HFFc6 (cell line): ENCODE measurements around the gene EME2. TPM values are rescaled to one million over a fixed set of nuclear protein-coding genes. Genes with fewer than 3 reads are reported as not detected.

Experiments used
- DNase-seq: peaks from one replicate; pipeline ENCODE4 v3.0.0-alpha.2; 2018
- H3K27ac Mint-ChIP-seq: 2 replicates; pipeline ENCODE4 v1.8.0; 2020; ENCODE audit warnings: mild to moderate bottlenecking, mixed read lengths
- H3K27me3 Mint-ChIP-seq: 2 replicates; pipeline ENCODE4 v1.8.0; 2021; ENCODE audit warnings: mild to moderate bottlenecking, moderate library complexity, mixed read lengths; ENCODE audit not compliant: insufficient read depth
- H3K36me3 Mint-ChIP-seq: 2 replicates; pipeline ENCODE4 v1.8.0; 2021; ENCODE audit warnings: low read depth, mixed read lengths
- H3K4me1 Mint-ChIP-seq: 2 replicates; pipeline ENCODE4 v1.8.0; 2020; ENCODE audit warnings: low read depth, mixed read lengths
- H3K4me3 Mint-ChIP-seq: 2 replicates; pipeline ENCODE4 v1.8.0; 2020; ENCODE audit warnings: mild to moderate bottlenecking, moderate library complexity, mixed read lengths
- H3K9me3 Mint-ChIP-seq: 2 replicates; pipeline ENCODE4 v1.8.0; 2020; ENCODE audit warnings: mild to moderate bottlenecking, mixed read lengths
- total RNA-seq, 6 experiments: library from RNA; stranded (reverse); fragmentation: NEBNext Ultra II Directional; extraction: Animal tissue kit (Norgen Biotek cat#: 25700); gene quantifications; 2 replicates in 1 of 6; 3 replicates in 5 of 6; pipeline ENCODE4 v1.2.3, GENCODE V29; 2021
- TF ChIP-seq, protein P1 (sequence below): fragments of 200-600 bp; sonication (generic); IDR thresholded peaks from 2 replicates; pipeline ENCODE4 v1.5.0; 2021; ENCODE audit warnings: antibody characterized with exemption, mild to moderate bottlenecking

EME2 gene
- total RNA-seq, 6 experiments from 2014 or later = 11.4 to 16.1 (median 12.3) TPM

DNA sequence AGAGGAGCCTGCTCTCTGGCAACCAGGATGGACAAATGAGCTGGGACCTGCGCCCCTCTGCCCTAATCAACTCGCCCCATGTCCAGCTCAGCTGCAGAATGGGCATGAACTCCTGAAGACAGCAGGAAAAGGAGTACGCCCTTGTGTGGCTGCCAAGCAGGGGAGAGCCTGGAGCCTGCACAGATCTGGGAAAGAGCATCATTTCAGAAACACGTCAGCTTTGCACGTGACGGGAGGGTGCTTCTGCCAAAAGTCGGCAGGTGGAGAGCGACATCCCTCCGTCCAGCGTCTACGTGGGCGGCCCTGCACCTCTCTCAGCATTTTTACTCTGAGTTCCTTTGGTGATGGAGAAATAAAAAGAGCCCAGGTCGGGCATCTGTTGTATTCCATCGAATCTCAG is 19.8 kb upstream of the EME2 start:
- H3K27me3 Mint-ChIP-seq = peaks cover 2% of the 10 kb centered on the region
- no peak for DNase-seq
- H3K4me3 Mint-ChIP-seq = no peak overlapping the region
- no peak overlapping the region for H3K27ac Mint-ChIP-seq
- TF ChIP-seq, protein P1, sequence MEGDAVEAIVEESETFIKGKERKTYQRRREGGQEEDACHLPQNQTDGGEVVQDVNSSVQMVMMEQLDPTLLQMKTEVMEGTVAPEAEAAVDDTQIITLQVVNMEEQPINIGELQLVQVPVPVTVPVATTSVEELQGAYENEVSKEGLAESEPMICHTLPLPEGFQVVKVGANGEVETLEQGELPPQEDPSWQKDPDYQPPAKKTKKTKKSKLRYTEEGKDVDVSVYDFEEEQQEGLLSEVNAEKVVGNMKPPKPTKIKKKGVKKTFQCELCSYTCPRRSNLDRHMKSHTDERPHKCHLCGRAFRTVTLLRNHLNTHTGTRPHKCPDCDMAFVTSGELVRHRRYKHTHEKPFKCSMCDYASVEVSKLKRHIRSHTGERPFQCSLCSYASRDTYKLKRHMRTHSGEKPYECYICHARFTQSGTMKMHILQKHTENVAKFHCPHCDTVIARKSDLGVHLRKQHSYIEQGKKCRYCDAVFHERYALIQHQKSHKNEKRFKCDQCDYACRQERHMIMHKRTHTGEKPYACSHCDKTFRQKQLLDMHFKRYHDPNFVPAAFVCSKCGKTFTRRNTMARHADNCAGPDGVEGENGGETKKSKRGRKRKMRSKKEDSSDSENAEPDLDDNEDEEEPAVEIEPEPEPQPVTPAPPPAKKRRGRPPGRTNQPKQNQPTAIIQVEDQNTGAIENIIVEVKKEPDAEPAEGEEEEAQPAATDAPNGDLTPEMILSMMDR = no peak
- H3K9me3 Mint-ChIP-seq = no peaks in the 10 kb centered on the region
- H3K4me1 Mint-ChIP-seq = peaks cover 7% of the 10 kb centered on the region
- H3K36me3 Mint-ChIP-seq = peaks cover 9% of the 10 kb centered on the region; the same call in 1 of the 2 replicates

DNA sequence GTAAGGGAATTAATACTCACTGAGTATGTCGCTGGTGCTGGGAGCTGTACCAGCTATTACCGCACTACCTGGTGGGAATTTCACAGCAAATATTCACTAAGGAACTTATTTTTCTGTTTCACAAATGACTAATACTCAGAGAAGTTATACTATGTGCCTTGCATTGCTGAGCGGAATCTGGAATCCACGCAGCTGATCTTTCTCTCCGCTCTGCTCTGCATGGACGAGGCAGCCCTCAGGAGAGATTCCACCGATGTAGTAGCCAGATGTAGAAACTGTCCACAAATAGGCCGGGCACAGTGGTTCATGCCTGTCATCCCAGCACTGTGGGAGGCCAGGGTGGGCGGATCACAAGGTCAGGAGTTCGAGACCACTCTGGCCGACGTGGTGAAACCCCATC is 18.4 kb upstream of the EME2 start:
- peaks cover 9% of the 10 kb centered on the region; the same call in 1 of the 2 replicates for H3K36me3 Mint-ChIP-seq
- H3K4me3 Mint-ChIP-seq = no peak overlapping the region
- H3K27me3 Mint-ChIP-seq = no peaks in the 10 kb centered on the region; the same call in 1 of the 2 replicates
- no peak overlapping the region for H3K27ac Mint-ChIP-seq
- TF ChIP-seq, protein P1 = no peak
- H3K9me3 Mint-ChIP-seq = no peaks in the 10 kb centered on the region
- no peak for DNase-seq
- H3K4me1 Mint-ChIP-seq = peaks cover 7% of the 10 kb centered on the region

DNA sequence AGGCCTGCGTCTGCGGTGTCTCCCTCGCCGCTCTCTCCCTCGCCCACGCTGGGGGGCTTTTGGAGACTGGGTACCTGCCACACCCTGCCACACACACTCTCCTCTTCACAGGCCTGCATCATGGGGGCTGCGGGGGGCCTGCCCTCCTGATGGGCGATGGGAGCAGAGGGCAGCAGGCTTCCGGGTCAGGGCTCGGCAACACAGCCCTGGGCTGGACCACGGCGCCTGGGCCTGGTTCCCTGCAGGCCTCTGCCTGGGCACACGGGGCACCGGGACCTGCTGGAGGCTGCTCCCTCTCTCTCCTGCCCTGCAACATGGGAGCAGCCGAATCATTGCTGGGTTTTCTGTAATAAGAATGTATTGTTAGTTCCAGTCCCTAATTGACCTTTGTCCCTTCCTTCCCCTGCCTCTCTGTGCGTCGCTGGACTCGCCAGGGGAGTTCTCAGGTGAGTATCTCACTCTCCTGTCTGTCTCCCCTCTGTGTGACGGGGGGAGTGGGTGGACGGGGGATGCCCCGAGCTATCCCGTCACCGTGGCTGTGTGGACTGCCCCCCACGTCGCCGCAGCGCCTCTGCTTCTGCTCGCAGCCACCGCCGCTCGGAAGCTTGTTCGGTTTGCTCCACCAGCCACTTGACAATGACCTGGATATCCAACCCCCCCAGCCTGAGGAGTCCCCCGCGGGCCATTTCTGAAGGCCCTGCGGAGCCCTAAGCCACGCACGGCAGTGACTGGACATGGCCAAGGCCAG is 14.7 kb upstream of the EME2 start:
- no peak overlapping the region for H3K4me3 Mint-ChIP-seq
- peaks cover 4% of the 10 kb centered on the region for H3K27me3 Mint-ChIP-seq
- peaks cover 16% of the 10 kb centered on the region for H3K36me3 Mint-ChIP-seq
- no peak overlapping the region for H3K27ac Mint-ChIP-seq
- no peaks in the 10 kb centered on the region for H3K4me1 Mint-ChIP-seq
- TF ChIP-seq, protein P1 = no peak
- no peak for DNase-seq
- H3K9me3 Mint-ChIP-seq = no peaks in the 10 kb centered on the region

DNA sequence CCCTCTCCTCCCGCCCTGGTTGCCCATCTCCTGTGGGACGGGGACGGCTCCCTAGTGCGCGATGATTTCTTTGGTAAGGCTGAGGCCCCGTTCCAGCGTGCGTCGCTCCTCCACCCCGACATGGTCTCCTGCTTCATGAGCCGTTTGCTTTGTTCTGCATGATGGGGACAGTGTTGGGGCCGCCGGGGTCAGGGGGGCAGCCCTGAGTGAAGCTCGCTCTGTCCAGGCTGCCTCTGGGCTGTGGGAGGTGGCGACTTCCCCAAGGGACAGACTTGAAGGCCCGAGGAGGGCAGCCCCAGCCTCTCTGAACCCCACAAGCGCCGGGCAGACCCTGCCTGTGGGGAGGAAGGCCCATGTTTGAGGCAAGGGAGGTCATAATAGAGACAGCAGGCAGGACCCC is 13.7 kb upstream of the EME2 start:
- TF ChIP-seq, protein P1 = no peak
- Mint-ChIP-seq H3K36me3 (peaks cover 16% of the 10 kb centered on the region), H3K9me3 (no peaks in the 10 kb centered on the region), H3K27ac (no peak overlapping the region), H3K4me3 (no peak overlapping the region), H3K27me3 (peaks cover 4% of the 10 kb centered on the region), H3K4me1 (no peaks in the 10 kb centered on the region)
- DNase-seq = no peak

DNA sequence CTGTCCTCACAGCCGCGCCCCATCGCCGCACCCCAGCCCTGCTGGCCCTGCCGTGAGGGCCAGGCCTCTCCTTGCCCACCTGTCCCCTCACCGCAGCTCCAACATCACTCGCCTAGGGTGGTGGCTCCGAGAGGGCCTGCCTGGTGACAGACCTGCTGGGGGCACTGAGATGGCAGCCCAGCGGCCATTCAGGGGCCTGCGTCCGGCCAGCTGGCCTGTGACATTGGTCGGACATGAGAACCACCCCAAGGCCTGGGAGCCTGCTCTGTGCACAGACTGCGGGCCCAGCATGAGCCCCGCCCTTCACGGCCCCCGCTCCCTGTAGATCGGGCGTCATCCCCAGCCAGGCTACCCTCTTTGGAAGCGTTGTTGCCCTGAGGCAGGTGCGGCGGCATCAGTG is 13.1 kb upstream of the EME2 start:
- H3K9me3 Mint-ChIP-seq = no peaks in the 10 kb centered on the region
- H3K27ac Mint-ChIP-seq = no peak overlapping the region
- peaks cover 16% of the 10 kb centered on the region for H3K36me3 Mint-ChIP-seq
- H3K27me3 Mint-ChIP-seq = peaks cover 4% of the 10 kb centered on the region
- no peak overlapping the region for H3K4me3 Mint-ChIP-seq
- H3K4me1 Mint-ChIP-seq = no peaks in the 10 kb centered on the region
- no peak for DNase-seq
- TF ChIP-seq, protein P1 = no peak
